Activated T-helper 2 cell treated with anti-CD3 and anti-CD28 coated beads, Interferon-gamma antibody, Interleukin-2, Interleukin-4, amounts not matched to agents 10 μg/mL and 5 μg/mL and 100 μg/mL, durations not matched to agents 14 hours and 24 hours and 36 hours (primary cell): ENCODE measurements around the gene CHST6. TPM values are rescaled to one million over a fixed set of nuclear protein-coding genes. Genes with fewer than 3 reads are reported as not detected.
"Not testable (repeated sequence)": the region's sequence is repeated elsewhere in the genome, so short reads cannot be mapped to it uniquely, and the experiment has no call there.

Experiments used
- DNase-seq: peaks from one replicate; pipeline ENCODE4 v3.0.0; 2021; ENCODE audit warnings: low spot score
- H3K27ac Mint-ChIP-seq: one replicate; pipeline ENCODE4 v1.8.0; 2021; ENCODE audit warnings: mixed read lengths
- H3K27me3 Mint-ChIP-seq: one replicate; pipeline ENCODE4 v1.8.0; 2021; ENCODE audit warnings: low read depth, mixed read lengths
- H3K36me3 Mint-ChIP-seq: one replicate; pipeline ENCODE4 v1.8.0; 2021; ENCODE audit warnings: low read depth, mixed read lengths
- H3K4me1 Mint-ChIP-seq: one replicate; pipeline ENCODE4 v1.8.0; 2021; ENCODE audit warnings: low read depth, mixed read lengths
- H3K4me3 Mint-ChIP-seq: one replicate; pipeline ENCODE4 v1.8.0; 2021; ENCODE audit warnings: low read depth, mild to moderate bottlenecking, moderate library complexity, mixed read lengths
- H3K9me3 Mint-ChIP-seq: one replicate; pipeline ENCODE4 v1.8.0; 2021; ENCODE audit warnings: mixed read lengths
- intact Hi-C: fragments of 100-400 bp; cut with micrococcal nuclease; formaldehyde crosslinking; loops from one replicate; pipeline ENCODE4 v1.15.1; 2023
- total RNA-seq: library from RNA; stranded (reverse); gene quantifications from 2 replicates; pipeline ENCODE4 v1.2.3, GENCODE V29; 2022

CHST6 gene
- total RNA-seq, 1 donor from 2014 or later: not detected

GRCh38 chr16:75461575-75461974, 33.7 kb downstream of the CHST6 start:
- H3K9me3 Mint-ChIP-seq: no peaks in the 10 kb centered on the region
- no peak overlapping the region for H3K27ac Mint-ChIP-seq
- intact Hi-C loops: loop anchor here (5.0 kb wide), 1 partner anchor 264 kb away; no protein-coding TSS in a partner anchor

GRCh38 chr16:75460446-75460845, 34.8 kb downstream of the CHST6 start:
- no peaks in the 10 kb centered on the region for H3K9me3 Mint-ChIP-seq
- H3K4me3 Mint-ChIP-seq: no peak overlapping the region
- H3K4me1 Mint-ChIP-seq: peaks cover 36% of the 10 kb centered on the region
- peaks cover 2% of the 10 kb centered on the region for H3K27me3 Mint-ChIP-seq
- intact Hi-C loops: loop anchor here (5.0 kb wide), 1 partner anchor 263 kb away; no protein-coding TSS in a partner anchor
- peak overlapping the region; percentile 39 for H3K27ac Mint-ChIP-seq
- peaks cover 29% of the 10 kb centered on the region for H3K36me3 Mint-ChIP-seq
- DNase-seq: no peak

More at GRCh38 chr16:75461575-75461974, 33.7 kb downstream of the CHST6 start:
- peaks cover 2% of the 10 kb centered on the region for H3K27me3 Mint-ChIP-seq
- H3K4me3 Mint-ChIP-seq: no peak overlapping the region
- DNase-seq: no peak
- peaks cover 29% of the 10 kb centered on the region for H3K36me3 Mint-ChIP-seq
- peaks cover 36% of the 10 kb centered on the region for H3K4me1 Mint-ChIP-seq

DNA sequence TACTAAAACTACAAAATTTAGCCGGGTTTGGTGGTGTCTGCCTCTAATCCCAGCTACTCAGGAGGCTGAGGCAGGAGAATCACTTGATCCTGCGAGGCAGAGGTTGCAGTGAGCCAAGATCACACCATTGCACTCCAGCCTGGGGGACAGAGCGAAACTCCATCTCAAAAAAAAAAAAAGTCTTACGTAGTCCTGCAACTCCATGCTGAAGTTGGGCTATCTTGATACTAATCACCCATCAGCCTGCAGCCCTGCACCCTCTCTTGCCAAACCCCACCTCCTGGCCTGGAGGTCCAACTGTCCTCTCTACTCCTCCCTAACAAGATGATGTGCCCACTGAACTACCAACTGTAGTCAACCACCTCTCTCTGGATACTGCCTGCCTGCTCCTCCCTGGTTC, 35.5 kb downstream of the CHST6 start:
- intact Hi-C loops: loop anchor here (5.0 kb wide), 1 partner anchor 262 kb away; no protein-coding TSS in a partner anchor
- H3K36me3 Mint-ChIP-seq: peaks cover 29% of the 10 kb centered on the region
- H3K4me1 Mint-ChIP-seq: peaks cover 33% of the 10 kb centered on the region
- no peak for DNase-seq
- no peak overlapping the region for H3K4me3 Mint-ChIP-seq
- H3K27ac Mint-ChIP-seq: no peak overlapping the region
- no peaks in the 10 kb centered on the region for H3K9me3 Mint-ChIP-seq
- no peaks in the 10 kb centered on the region for H3K27me3 Mint-ChIP-seq

DNA sequence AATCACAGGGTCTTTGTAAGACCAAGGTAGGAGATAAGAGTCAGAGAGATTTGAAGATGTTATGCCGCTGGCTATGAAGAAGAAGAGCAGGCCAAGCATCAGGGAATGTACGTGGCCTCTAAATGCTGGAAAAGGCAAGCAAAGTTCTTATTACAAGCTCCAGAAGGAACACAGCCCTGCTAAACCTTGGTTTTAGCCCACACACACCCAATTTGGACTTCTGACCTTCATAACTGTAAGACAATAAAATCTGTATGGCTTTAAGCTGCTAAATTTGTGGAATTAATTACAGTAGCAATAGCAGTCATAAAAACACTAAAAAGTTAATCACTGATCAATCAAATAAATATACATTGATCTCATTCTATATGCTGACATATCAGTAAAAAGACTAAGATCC, 36.8 kb downstream of the CHST6 start:
- H3K27ac Mint-ChIP-seq: no peak overlapping the region
- peaks cover 37% of the 10 kb centered on the region for H3K4me1 Mint-ChIP-seq
- H3K9me3 Mint-ChIP-seq: no peaks in the 10 kb centered on the region
- intact Hi-C loops: no loop called here
- H3K4me3 Mint-ChIP-seq: no peak overlapping the region
- no peak for DNase-seq
- H3K36me3 Mint-ChIP-seq: peaks cover 28% of the 10 kb centered on the region
- no peaks in the 10 kb centered on the region for H3K27me3 Mint-ChIP-seq

GRCh38 chr16:75458029-75458428, 37.2 kb downstream of the CHST6 start:
- Mint-ChIP-seq H3K27ac (no peak overlapping the region), H3K4me1 (peaks cover 37% of the 10 kb centered on the region), H3K36me3 (peaks cover 28% of the 10 kb centered on the region), H3K9me3 (no peaks in the 10 kb centered on the region), H3K27me3 (no peaks in the 10 kb centered on the region), H3K4me3 (no peak overlapping the region)
- intact Hi-C loops: no loop called here
- no peak for DNase-seq

DNA sequence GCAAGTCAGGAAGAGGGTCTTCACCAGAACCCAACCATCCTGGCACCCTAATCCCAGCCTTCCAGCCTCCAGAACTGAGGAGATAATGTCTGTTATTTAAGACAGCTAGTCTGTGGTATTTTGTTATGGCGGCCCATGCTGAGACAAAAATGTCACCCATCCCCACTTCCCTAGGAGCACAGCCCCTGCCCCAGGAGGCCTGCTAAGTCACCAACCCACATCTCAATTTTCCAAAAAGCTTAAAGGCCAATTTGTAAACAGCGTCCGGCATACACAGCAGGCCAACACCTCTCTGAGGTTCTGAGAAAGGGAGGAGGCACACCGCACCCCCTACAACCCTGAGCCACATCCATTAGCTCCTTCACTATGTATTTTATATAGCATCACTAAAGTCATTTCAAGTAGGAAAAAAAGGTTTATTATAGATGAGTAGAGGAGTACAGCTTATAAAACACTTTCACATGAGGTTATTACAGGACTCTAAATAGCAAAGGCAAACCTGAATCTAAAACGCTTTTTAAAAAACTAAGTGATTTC, 37.7 kb downstream of the CHST6 start:
- Mint-ChIP-seq H3K27ac (no peak overlapping the region), H3K36me3 (peaks cover 32% of the 10 kb centered on the region), H3K9me3 (no peaks in the 10 kb centered on the region), H3K27me3 (no peaks in the 10 kb centered on the region), H3K4me1 (peaks cover 33% of the 10 kb centered on the region), H3K4me3 (no peak overlapping the region)
- no peak for DNase-seq
- intact Hi-C loops: no loop called here

DNA sequence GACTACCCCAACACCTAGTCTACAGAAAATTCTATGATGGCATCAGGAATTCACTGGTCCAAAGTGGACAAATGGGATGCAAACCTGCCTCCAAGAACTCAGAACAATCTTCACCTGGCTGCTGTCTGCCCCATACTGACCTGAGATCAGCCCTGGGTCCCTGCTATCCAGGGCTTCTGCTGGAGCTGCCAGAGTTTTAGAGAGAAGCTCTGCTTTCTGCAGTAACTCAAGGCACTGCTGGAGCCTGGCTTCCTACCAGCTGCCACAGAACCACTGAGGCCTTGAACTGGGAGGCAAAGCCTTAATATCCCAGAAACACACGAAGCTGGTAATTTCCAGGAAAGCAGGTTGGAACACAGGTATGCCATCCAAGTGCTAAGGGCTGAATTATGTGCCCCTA, 38.3 kb downstream of the CHST6 start:
- intact Hi-C loops: no loop called here
- H3K4me1 Mint-ChIP-seq: peaks cover 28% of the 10 kb centered on the region
- peaks cover 32% of the 10 kb centered on the region for H3K36me3 Mint-ChIP-seq
- no peak overlapping the region for H3K4me3 Mint-ChIP-seq
- H3K27ac Mint-ChIP-seq: no peak overlapping the region
- no peaks in the 10 kb centered on the region for H3K27me3 Mint-ChIP-seq
- no peaks in the 10 kb centered on the region for H3K9me3 Mint-ChIP-seq
- no peak for DNase-seq

DNA sequence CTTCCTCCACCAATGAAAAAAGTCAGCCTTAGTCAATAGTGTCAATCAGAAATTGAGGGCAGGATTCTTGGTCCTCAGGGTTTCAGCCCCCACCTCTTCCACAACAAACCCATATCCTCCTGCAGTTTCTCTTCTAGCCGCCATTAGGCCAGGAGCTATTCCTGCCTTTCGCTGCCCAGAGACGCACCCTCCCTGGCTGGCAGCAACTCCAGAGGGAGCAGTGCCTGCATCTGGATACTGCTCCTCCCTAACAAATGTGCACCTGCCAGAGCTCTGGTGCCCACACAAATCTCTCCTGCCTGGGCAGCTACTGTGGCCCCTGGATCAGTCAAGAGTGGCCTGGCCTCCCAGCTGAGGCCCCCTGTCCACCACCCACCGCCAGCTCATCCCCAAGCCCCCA, 38.8 kb downstream of the CHST6 start:
- intact Hi-C loops, H3K27me3 Mint-ChIP-seq, H3K9me3 Mint-ChIP-seq, DNase-seq, H3K27ac Mint-ChIP-seq, H3K4me3 Mint-ChIP-seq: not testable (repeated sequence)
- H3K36me3 Mint-ChIP-seq: peaks cover 30% of the 10 kb centered on the region
- H3K4me1 Mint-ChIP-seq: peaks cover 23% of the 10 kb centered on the region

GRCh38 chr16:75455677-75456076, 39.6 kb downstream of the CHST6 start:
- Mint-ChIP-seq H3K27ac (no peak overlapping the region), H3K36me3 (peaks cover 32% of the 10 kb centered on the region), H3K4me3 (no peak overlapping the region), H3K9me3 (no peaks in the 10 kb centered on the region), H3K27me3 (no peaks in the 10 kb centered on the region), H3K4me1 (peaks cover 16% of the 10 kb centered on the region)
- DNase-seq: no peak
- intact Hi-C loops: no loop called here

DNA sequence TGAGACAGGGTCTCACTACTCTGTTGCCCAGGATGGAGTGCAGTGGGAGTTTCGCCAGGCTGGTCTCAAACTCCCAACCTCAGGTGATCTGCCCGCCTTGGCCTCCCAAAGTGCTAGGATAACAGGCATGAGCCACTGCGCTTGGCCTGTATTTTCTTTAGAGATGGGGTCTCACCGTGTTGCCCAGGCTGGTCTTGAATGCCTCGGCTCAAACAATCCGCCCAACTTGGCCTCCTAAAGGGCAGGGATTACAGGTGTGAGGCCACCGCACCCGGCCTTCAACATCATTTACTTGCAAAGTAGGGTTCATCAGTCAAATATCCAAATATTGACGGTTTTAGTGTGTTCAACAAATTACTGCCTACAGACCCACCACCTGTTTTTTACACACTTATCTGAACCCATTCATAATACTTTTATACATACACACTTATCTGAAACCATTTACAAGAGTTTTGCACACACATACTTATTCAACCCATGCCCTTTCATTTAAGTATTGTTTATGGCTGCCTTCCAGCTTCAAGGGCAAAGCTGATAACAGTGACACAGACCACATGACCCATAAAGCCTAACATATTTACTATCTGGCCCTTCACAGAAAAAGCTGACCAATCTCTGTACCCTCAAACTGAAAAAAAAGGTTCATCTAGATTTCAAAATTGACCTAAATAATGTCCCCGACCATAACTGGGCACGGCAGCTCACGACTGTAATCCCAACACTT, 42.6 kb downstream of the CHST6 start:
- DNase-seq: no peak
- no peaks in the 10 kb centered on the region for H3K27me3 Mint-ChIP-seq
- intact Hi-C loops: no loop called here
- H3K27ac Mint-ChIP-seq: no peak overlapping the region
- no peak overlapping the region for H3K4me3 Mint-ChIP-seq
- peaks cover 8% of the 10 kb centered on the region for H3K4me1 Mint-ChIP-seq
- H3K36me3 Mint-ChIP-seq: peaks cover 31% of the 10 kb centered on the region
- no peaks in the 10 kb centered on the region for H3K9me3 Mint-ChIP-seq

DNA sequence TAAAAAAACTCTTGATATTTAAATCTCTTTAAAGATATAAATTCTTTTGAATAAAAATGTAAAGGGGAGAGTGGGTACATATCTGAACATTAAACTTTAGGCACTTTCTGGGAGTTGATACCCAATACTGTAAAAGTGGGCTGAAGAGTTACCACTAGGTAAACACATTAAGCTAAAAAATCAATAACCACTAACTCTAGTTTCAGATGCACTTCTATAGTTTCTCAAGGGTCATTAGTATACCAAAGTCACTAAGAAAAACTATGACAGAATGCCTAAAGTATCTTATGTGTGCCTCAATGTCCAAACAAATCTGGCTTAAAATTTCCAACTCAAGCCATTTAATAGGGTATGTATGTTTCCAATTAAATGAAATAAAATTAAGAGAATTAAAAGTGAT, 48.8 kb downstream of the CHST6 start:
- intact Hi-C loops: no loop called here
- no peaks in the 10 kb centered on the region for H3K4me1 Mint-ChIP-seq
- H3K27me3 Mint-ChIP-seq: no peaks in the 10 kb centered on the region

DNA sequence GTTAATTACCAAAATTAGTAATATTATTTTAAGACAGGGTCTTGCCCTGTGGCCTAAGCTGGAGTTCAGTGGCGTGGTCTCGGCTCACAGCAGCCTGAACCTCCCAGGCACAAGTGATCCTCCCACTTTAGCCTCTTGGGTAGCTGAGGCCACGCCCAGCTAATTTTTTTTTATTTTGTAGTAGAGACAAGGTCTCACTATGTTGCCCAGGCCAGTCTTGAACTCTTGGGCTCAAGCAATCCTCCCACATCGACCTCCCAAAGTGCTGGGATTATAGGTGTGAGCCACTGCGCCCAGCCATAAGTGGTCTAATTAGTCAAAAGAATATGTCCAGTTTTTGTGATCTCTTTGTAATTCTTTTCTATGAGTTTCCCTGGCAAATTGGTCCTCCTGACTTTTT, 49.9 kb downstream of the CHST6 start:
- peaks cover 17% of the 10 kb centered on the region for H3K36me3 Mint-ChIP-seq
- no peaks in the 10 kb centered on the region for H3K9me3 Mint-ChIP-seq
- H3K4me3 Mint-ChIP-seq: no peak overlapping the region
- DNase-seq: no peak
- H3K27me3 Mint-ChIP-seq: no peaks in the 10 kb centered on the region
- H3K4me1 Mint-ChIP-seq: no peaks in the 10 kb centered on the region
- intact Hi-C loops: no loop called here
- no peak overlapping the region for H3K27ac Mint-ChIP-seq

More for the DNA sequence above, 48.8 kb downstream of the CHST6 start:
- Mint-ChIP-seq H3K4me3 (no peak overlapping the region), H3K36me3 (peaks cover 28% of the 10 kb centered on the region), H3K9me3 (no peaks in the 10 kb centered on the region), H3K27ac (no peak overlapping the region)
- no peak for DNase-seq

DNA sequence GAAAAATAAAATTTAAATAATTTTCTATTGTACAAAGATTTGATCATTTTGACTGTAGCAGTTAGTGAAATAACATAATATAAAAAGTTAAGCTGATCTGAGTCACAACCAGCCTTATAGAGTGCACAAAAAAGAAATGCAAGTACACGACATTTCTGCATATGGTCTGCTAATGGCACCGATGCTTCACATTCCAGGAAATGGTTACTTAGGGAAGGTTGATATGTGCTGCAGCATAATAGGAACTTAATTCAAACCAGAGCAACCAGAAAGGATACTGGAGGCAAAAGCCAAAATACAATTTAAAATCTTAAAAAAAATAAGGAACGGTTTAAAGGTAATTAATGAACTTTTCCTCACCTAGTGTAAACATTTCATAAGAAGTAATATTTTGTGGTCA, 51.9 kb downstream of the CHST6 start:
- Mint-ChIP-seq H3K36me3 (peaks cover 12% of the 10 kb centered on the region), H3K27ac (no peak overlapping the region), H3K4me3 (no peak overlapping the region), H3K4me1 (no peaks in the 10 kb centered on the region), H3K9me3 (no peaks in the 10 kb centered on the region), H3K27me3 (no peaks in the 10 kb centered on the region)
- intact Hi-C loops: no loop called here
- DNase-seq: no peak
